SU-DHL-6 (cell line): ENCODE data around the gene PHETA1.

Source experiments
- CTCF ChIP-seq: fragments of 200-600 bp; sonication (generic); IDR thresholded peaks from one replicate; pipeline ENCODE4 v1.5.1; 2017; ENCODE audit warnings: antibody characterized with exemption, mild to moderate bottlenecking, low read length, moderate library complexity; ENCODE audit not compliant: insufficient read depth, poor library complexity, severe bottlenecking
- EZH2phosphoT487 ChIP-seq: fragments of 200-600 bp; sonication (generic), shearing (Covaris generic); conservative IDR thresholded peaks from 2 replicates; pipeline ENCODE4 v1.6.1; 2018; ENCODE audit warnings: mild to moderate bottlenecking, antibody characterized with exemption, low read length, moderate library complexity, mixed read lengths

GRCh38 chr12:111353026-111353425 lies 15.9 kb downstream of the PHETA1 start:
- no peak for TF ChIP-seq CTCF
- no peak for TF ChIP-seq EZH2phosphoT487
